Parathyroid adenoma (tissue), 2 donors: ENCODE measurements around the gene PANX2.
A peak's percentile ranks its signal among the peaks of the same experiment; 100 is the strongest.
"Not testable (repeated sequence)": the region's sequence is repeated elsewhere in the genome, so short reads cannot be mapped to it uniquely, and the experiment has no call there.

ENCODE experiments used
- H2AFZ ChIP-seq: fragments of 300-600 bp; sonication (generic); one replicate; pipeline ENCODE4 v1.7.0; 2017; ENCODE audit warnings: antibody characterized with exemption, mild to moderate bottlenecking
- H3K27ac ChIP-seq: fragments of 300-600 bp; sonication (generic); one replicate; pipeline ENCODE4 v1.7.0; 2017
- H3K27me3 ChIP-seq: fragments of 300-600 bp; sonication (generic); one replicate; pipeline ENCODE4 v1.7.0; 2017; ENCODE audit warnings: low read length; ENCODE audit not compliant: control insufficient read depth, insufficient read depth
- H3K36me3 ChIP-seq: fragments of 300-600 bp; sonication (generic); one replicate; pipeline ENCODE4 v1.7.0; 2017; ENCODE audit warnings: low read length; ENCODE audit not compliant: control insufficient read depth, insufficient read depth
- H3K4me1 ChIP-seq: fragments of 300-600 bp; sonication (generic); one replicate; pipeline ENCODE4 v1.7.0; 2017; ENCODE audit warnings: control low read depth
- H3K4me2 ChIP-seq: fragments of 300-600 bp; sonication (generic); one replicate; pipeline ENCODE4 v1.7.0; 2017; ENCODE audit warnings: low read length
- H3K4me3 ChIP-seq: fragments of 300-600 bp; sonication (generic); one replicate; pipeline ENCODE4 v1.7.0; 2017; ENCODE audit warnings: low read depth, low read length
- H3K79me2 ChIP-seq: fragments of 300-600 bp; sonication (generic); one replicate; pipeline ENCODE4 v1.7.0; 2017; ENCODE audit warnings: control low read depth
- H3K9ac ChIP-seq: fragments of 300-600 bp; sonication (generic); one replicate; pipeline ENCODE4 v1.7.0; 2017; ENCODE audit warnings: mild to moderate bottlenecking
- H3K9me3 ChIP-seq: fragments of 300-600 bp; sonication (generic); one replicate; pipeline ENCODE4 v1.7.0; 2017; ENCODE audit warnings: low read length; ENCODE audit not compliant: control insufficient read depth
- CTCF ChIP-seq: fragments of 300-600 bp; sonication (generic); IDR thresholded peaks from one replicate; pipeline ENCODE4 v1.7.0; 2017; ENCODE audit warnings: antibody characterized with exemption, mild to moderate bottlenecking
- donor health status: primary hyperparathyroidism.

The PANX2 gene

DNA sequence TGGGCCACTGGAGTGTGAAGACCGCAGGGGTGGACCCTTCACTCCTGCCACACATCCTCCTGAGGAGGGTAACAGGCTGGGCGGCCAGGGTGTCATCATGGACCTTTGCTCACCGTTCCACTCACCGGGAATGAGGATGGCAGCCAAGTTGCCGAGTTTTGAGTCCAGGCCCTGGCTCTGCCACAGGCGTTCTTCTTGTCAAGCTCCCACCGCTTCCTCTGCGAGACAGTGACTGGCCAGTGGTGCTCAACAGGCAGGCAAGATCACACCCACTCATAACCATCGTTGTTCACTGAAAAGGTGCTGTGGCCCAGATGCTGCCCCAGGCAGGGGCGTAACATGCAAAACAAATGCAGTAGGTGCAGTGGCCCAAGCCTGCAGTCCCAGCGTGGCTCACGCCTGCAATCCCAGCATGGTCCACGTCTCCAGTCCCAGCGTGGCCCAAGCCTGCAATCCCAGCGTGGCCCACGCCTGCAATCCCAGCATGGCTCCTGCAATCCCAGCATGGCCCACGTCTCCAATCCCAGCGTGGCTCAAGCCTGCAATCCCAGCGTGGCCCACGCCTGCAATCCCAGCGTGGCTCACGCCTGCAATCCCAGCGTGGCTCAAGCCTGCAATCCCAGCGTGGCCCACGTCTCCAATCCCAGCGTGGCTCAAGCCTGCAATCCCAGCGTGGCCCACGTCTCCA lies 5.0 kb upstream of the PANX2 start:
- Histone ChIP-seq H2AFZ (no peak overlapping the region), H3K79me2 (no peaks in the 10 kb centered on the region), H3K9ac (no peak overlapping the region), H3K4me3 (no peak overlapping the region), H3K9me3 (no peaks in the 10 kb centered on the region), H3K27me3 (no peaks in the 10 kb centered on the region), H3K27ac (no peak overlapping the region), H3K4me1 (no peaks in the 10 kb centered on the region), H3K4me2 (no peak overlapping the region), H3K36me3 (no peaks in the 10 kb centered on the region)
- no peak for TF ChIP-seq CTCF

DNA sequence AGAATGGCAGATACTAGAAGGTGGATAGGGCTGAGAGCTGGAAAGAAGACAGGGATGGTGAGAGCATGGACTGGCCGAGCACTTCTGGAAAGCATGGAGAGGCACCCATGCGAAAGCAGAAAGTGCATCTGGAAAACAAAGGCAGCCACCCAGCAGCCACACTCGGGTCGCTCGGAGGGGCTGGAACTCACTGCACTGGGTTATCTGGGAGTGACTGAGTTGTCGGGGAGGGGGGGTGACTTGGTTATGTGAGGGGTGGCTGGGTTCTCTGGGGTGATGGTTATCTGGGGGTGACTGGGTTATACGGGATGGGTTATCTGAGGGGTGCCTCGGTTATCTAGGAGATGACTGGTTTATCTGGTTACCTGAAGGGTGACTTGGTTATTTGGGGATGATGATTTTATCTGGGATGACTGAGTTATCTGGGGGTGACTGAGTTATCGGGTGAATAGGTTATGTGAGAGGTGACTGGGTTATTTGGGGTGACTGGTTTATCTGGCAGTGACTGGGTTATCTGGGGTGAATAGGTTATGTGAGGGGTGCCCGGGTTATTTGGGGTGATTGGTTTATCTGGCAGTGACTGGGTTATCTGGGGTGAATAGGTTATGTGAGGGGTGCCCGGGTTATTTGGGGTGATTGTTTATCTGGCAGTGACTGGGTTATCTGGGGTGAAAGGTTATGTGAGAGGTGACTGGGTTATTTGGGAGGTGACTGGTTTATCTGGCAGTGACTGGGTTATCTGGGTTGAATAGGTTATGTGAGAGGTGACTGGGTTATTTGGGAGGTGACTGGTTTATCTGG lies 2.6 kb upstream of the PANX2 start:
- H3K79me2 ChIP-seq, result no peaks in the 10 kb centered on the region
- no peaks in the 10 kb centered on the region for H3K27me3 ChIP-seq
- no peak overlapping the region for H3K9ac ChIP-seq
- H3K4me2 ChIP-seq, result no peak overlapping the region
- no peak overlapping the region for H3K4me3 ChIP-seq
- no peaks in the 10 kb centered on the region for H3K4me1 ChIP-seq
- no peaks in the 10 kb centered on the region for H3K36me3 ChIP-seq
- no peaks in the 10 kb centered on the region for H3K9me3 ChIP-seq
- no peak overlapping the region for H3K27ac ChIP-seq
- H2AFZ ChIP-seq, result no peak overlapping the region
- TF ChIP-seq CTCF, result no peak

- not testable (repeated sequence) for H2AFZ ChIP-seq, H3K79me2 ChIP-seq, H3K27me3 ChIP-seq, H3K36me3 ChIP-seq, H3K4me2 ChIP-seq, H3K9ac ChIP-seq, H3K4me1 ChIP-seq, H3K4me3 ChIP-seq, H3K9me3 ChIP-seq, H3K27ac ChIP-seq
These were observed 1.9 kb upstream of the PANX2 start for GRCh38 chr22:50168490-50169180.

GRCh38 chr22:50169181-50169759 lies 1.3 kb upstream of the PANX2 start:
- Histone ChIP-seq H2AFZ (no peak overlapping the region), H3K4me3 (no peak overlapping the region), H3K36me3 (no peaks in the 10 kb centered on the region), H3K4me2 (no peak overlapping the region), H3K4me1 (no peaks in the 10 kb centered on the region), H3K27ac (no peak overlapping the region), H3K79me2 (no peaks in the 10 kb centered on the region), H3K9ac (no peak overlapping the region), H3K27me3 (no peaks in the 10 kb centered on the region), H3K9me3 (no peaks in the 10 kb centered on the region)
- TF ChIP-seq CTCF, result no peak

DNA sequence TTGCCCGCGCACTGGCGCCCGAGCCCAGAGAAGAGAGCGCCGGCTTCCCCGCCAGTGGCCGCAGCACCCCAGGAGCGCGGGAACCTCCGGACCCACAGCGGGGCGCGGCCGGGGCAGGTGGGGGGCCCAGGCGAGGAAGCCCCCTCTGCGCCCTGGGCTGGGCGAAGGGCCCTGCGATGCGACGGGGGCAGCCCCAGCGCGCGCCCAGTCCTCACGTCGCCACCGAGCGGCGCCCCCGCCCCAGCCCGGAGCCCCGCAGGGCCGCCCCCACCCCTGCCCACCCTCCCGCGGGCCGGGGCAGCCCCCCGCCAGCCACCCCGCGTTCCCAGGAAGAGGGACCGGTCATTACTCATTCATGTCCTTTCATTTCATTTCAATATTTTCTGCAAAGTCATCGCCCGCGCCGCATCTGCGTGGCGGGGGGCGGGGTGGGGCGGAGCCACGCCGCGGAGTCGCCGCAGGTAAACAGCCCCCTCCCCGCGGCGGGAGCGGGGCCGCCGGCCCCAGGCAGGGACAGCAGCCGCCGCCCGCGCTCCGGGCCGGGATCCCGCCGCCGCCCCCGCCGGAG lies 673 bp upstream of the PANX2 start:
- no peak overlapping the region for H3K9ac ChIP-seq
- no peaks in the 10 kb centered on the region for H3K9me3 ChIP-seq
- no peaks in the 10 kb centered on the region for H3K4me1 ChIP-seq
- H3K36me3 ChIP-seq, result no peaks in the 10 kb centered on the region
- TF ChIP-seq CTCF, result no peak
- no peak overlapping the region for H3K4me3 ChIP-seq
- no peaks in the 10 kb centered on the region for H3K79me2 ChIP-seq
- no peaks in the 10 kb centered on the region for H3K27me3 ChIP-seq
- no peak overlapping the region for H3K27ac ChIP-seq
- H3K4me2 ChIP-seq, result peak overlapping the region; percentile 38
- H2AFZ ChIP-seq, result no peak overlapping the region
